ENCODE results near the gene TMEM150B. TPM values are rescaled to one million over a fixed set of nuclear protein-coding genes. Genes with fewer than 3 reads are reported as not detected.

The TMEM150B gene
- total RNA-seq, 2 donors from 2014 or later, result 0.73 to 0.95 TPM

- Mint-ChIP-seq H3K36me3 (ENCODE audit: low read depth) (peaks cover 34% of the 10 kb centered on the region), H3K4me1 (peaks cover 2% of the 10 kb centered on the region), H3K27me3 (ENCODE audit: insufficient read depth) (no peaks in the 10 kb centered on the region), H3K27ac (no peak overlapping the region), H3K4me3 (no peak overlapping the region), H3K9me3 (peaks cover 10% of the 10 kb centered on the region)
- TF ChIP-seq, protein P1, sequence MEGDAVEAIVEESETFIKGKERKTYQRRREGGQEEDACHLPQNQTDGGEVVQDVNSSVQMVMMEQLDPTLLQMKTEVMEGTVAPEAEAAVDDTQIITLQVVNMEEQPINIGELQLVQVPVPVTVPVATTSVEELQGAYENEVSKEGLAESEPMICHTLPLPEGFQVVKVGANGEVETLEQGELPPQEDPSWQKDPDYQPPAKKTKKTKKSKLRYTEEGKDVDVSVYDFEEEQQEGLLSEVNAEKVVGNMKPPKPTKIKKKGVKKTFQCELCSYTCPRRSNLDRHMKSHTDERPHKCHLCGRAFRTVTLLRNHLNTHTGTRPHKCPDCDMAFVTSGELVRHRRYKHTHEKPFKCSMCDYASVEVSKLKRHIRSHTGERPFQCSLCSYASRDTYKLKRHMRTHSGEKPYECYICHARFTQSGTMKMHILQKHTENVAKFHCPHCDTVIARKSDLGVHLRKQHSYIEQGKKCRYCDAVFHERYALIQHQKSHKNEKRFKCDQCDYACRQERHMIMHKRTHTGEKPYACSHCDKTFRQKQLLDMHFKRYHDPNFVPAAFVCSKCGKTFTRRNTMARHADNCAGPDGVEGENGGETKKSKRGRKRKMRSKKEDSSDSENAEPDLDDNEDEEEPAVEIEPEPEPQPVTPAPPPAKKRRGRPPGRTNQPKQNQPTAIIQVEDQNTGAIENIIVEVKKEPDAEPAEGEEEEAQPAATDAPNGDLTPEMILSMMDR (conservative IDR thresholded peaks at IDR 0.05), result no peak
- peaks cover 13% of the 10 kb centered on the region for H3K9me3 ChIP-seq (ENCODE audit: control insufficient read depth, low read length)
- H3K27ac ChIP-seq (ENCODE audit: low read depth, low read length), result no peak overlapping the region
- H3K27me3 ChIP-seq (ENCODE audit: control insufficient read depth, insufficient read depth, low read length, poor library complexity, severe bottlenecking), result no peaks in the 10 kb centered on the region
- H3K36me3 ChIP-seq (ENCODE audit: control insufficient read depth, insufficient read depth, low read length), result peaks cover 3% of the 10 kb centered on the region
- WGBS, 2 experiments (ENCODE audit: insufficient coverage in 1 of 2, insufficient read length in 1 of 2), result 90 to 93% methylated on average over 3 to 16 of the region's 16 CpGs
- DNase-seq, result no peak
- H3K4me3 ChIP-seq (ENCODE audit: low read length), result no peak overlapping the region
- H3K4me1 ChIP-seq (ENCODE audit: control insufficient read depth, insufficient read depth, low read length), result no peaks in the 10 kb centered on the region
- H3K9ac ChIP-seq (ENCODE audit: extremely low read depth, low read length, poor library complexity, severe bottlenecking), result no peak overlapping the region
Observed at GRCh38 chr19:55265173-55265572, 60.0 kb downstream of the TMEM150B start.

DNA sequence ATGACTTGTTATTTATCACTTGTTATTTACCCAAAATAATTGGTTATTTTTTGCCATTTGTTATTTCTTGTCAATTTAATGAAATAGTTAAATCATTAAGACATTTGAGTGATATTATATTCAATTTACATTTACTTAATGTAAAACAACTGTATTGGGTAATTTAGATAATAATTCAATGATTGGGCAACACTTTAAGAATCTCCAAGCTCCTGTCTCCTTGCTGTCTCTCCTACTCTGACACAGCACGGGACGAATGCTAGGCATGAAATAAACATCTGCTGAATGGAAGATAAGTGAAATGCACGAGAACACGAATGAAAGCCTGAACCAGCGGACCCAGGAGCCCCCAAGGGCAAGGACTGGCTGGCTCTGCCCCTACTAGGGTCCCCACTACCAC is 60.6 kb downstream of the TMEM150B start:
- no peak overlapping the region for H3K4me3 Mint-ChIP-seq

More for the DNA sequence above, 60.6 kb downstream of the TMEM150B start:
- TF ChIP-seq, protein P1 (conservative IDR thresholded peaks at IDR 0.05), result no peak
- DNase-seq, result no peak
- peaks cover 13% of the 10 kb centered on the region for H3K9me3 ChIP-seq (ENCODE audit: control insufficient read depth, low read length)
- H3K27ac ChIP-seq (ENCODE audit: low read depth, low read length), result no peak overlapping the region
- H3K4me3 ChIP-seq (ENCODE audit: low read length), result no peak overlapping the region
- Mint-ChIP-seq H3K27ac (no peak overlapping the region), H3K4me1 (peaks cover under 1% of the 10 kb centered on the region), H3K9me3 (peaks cover 10% of the 10 kb centered on the region), H3K36me3 (ENCODE audit: low read depth) (peaks cover 28% of the 10 kb centered on the region), H3K27me3 (ENCODE audit: insufficient read depth) (no peaks in the 10 kb centered on the region)
- no peaks in the 10 kb centered on the region for H3K27me3 ChIP-seq (ENCODE audit: control insufficient read depth, insufficient read depth, low read length, poor library complexity, severe bottlenecking)
- no peaks in the 10 kb centered on the region for H3K4me1 ChIP-seq (ENCODE audit: control insufficient read depth, insufficient read depth, low read length)
- H3K36me3 ChIP-seq (ENCODE audit: control insufficient read depth, insufficient read depth, low read length), result peaks cover 3% of the 10 kb centered on the region
- H3K9ac ChIP-seq (ENCODE audit: extremely low read depth, low read length, poor library complexity, severe bottlenecking), result no peak overlapping the region
- 94 to 100% methylated on average over 2 to 5 of the region's 5 CpGs for WGBS, 2 experiments (ENCODE audit: insufficient coverage in 1 of 2, insufficient read length in 1 of 2)

Other genes with a start within 250 kb of the TMEM150B start
- gene EPS8L1, start 249.5 kb downstream of the TMEM150B start, total RNA-seq, result 10 to 100 TPM; 29.4 to 52.8 TPM
- gene PPP1R12C, start 207.7 kb downstream of the TMEM150B start, total RNA-seq, result 100 to 1,000 TPM in 1 of 2 donors, 10 to 100 TPM in 1; 98.2 to 107 TPM
- gene TNNT1, start 176.1 kb downstream of the TMEM150B start, total RNA-seq, result 10 to 100 TPM; 22.9 to 66.7 TPM
- 10 to 100 TPM in 1 of 2 donors, 1 to 10 TPM in 1; 9.8 to 14.2 TPM for gene TNNI3, start 167.6 kb downstream of the TMEM150B start, total RNA-seq
- gene DNAAF3, start 158.7 kb downstream of the TMEM150B start, total RNA-seq, result 1 to 10 TPM; 5.9 to 9.5 TPM
- gene SYT5, start 145.1 kb downstream of the TMEM150B start, total RNA-seq, result not detected
- not detected for gene PTPRH, start 115.8 kb downstream of the TMEM150B start, total RNA-seq
- gene TMEM86B, start 96.6 kb downstream of the TMEM150B start, total RNA-seq, result 1 to 10 TPM; 2.9 to 5.9 TPM
- gene PPP6R1, start 66.3 kb downstream of the TMEM150B start, total RNA-seq, result 10 to 100 TPM; 74.8 to 79.9 TPM
- gene HSPBP1, start 45.2 kb downstream of the TMEM150B start, total RNA-seq, result 10 to 100 TPM; 43.7 to 48.5 TPM
- 10 to 100 TPM; 75.9 to 91.4 TPM for gene BRSK1, start 41.3 kb downstream of the TMEM150B start, total RNA-seq
- gene KMT5C, start 14.5 kb upstream of the TMEM150B start, total RNA-seq, result 10 to 100 TPM; 73.1 to 80.6 TPM
- under 1 TPM; 0.75 to 0.84 TPM for gene COX6B2, start 29.4 kb upstream of the TMEM150B start, total RNA-seq
- gene GARIN5B, start 37.9 kb upstream of the TMEM150B start, total RNA-seq, result under 1 TPM; 0.09 to 0.11 TPM
- gene IL11, start 45.1 kb upstream of the TMEM150B start, total RNA-seq, result 1 to 10 TPM in 1 of 2 donors, under 1 TPM in 1; 0.91 to 1.7 TPM
- 1 to 10 TPM in 1 of 2 donors, not detected in 1; 1.2 TPM for gene TMEM190, start 51.5 kb upstream of the TMEM150B start, total RNA-seq
- 1 to 10 TPM; 3.9 to 4.4 TPM for gene TMEM238, start 59.0 kb upstream of the TMEM150B start, total RNA-seq
- 1,000 to 10,000 TPM; 1,672 to 1,902 TPM for gene RPL28, start 60.6 kb upstream of the TMEM150B start, total RNA-seq
- 100 to 1,000 TPM; 202 to 246 TPM for gene UBE2S, start 82.4 kb upstream of the TMEM150B start, total RNA-seq
- gene SHISA7, start 118.0 kb upstream of the TMEM150B start, total RNA-seq, result not detected
- gene ISOC2, start 136.3 kb upstream of the TMEM150B start, total RNA-seq, result 10 to 100 TPM; 35.9 to 39.2 TPM
- gene C19orf85, start 139.4 kb upstream of the TMEM150B start, total RNA-seq, result 1 to 10 TPM in 1 of 2 donors, under 1 TPM in 1; 0.62 to 2.3 TPM
- gene ZNF628, start 151.3 kb upstream of the TMEM150B start, total RNA-seq, result 10 to 100 TPM in 1 of 2 donors, 1 to 10 TPM in 1; 9.9 to 12.6 TPM
- gene NAT14, start 159.8 kb upstream of the TMEM150B start, total RNA-seq, result 10 to 100 TPM; 51.3 to 67.1 TPM
- 1 to 10 TPM; 1.4 to 2.4 TPM for gene SSC5D, start 163.1 kb upstream of the TMEM150B start, total RNA-seq
- 1 to 10 TPM; 3.3 to 6.6 TPM for gene SBK2, start 211.8 kb upstream of the TMEM150B start, total RNA-seq
- 1 to 10 TPM in 1 of 2 donors, under 1 TPM in 1; 0.48 to 1.4 TPM for gene SBK3, start 220.2 kb upstream of the TMEM150B start, total RNA-seq